GM21786 (cell line): ENCODE results near the gene GNG3.
"Not testable (repeated sequence)": the region's sequence is repeated elsewhere in the genome, so short reads cannot be mapped to it uniquely, and the experiment has no call there.

Source experiments
- ATAC-seq: cut with Tn5 transposase; IDR thresholded peaks from one replicate; pipeline ENCODE4 v1.9.1; 2021; ENCODE audit not compliant: unreplicated experiment

Gene GNG3

DNA sequence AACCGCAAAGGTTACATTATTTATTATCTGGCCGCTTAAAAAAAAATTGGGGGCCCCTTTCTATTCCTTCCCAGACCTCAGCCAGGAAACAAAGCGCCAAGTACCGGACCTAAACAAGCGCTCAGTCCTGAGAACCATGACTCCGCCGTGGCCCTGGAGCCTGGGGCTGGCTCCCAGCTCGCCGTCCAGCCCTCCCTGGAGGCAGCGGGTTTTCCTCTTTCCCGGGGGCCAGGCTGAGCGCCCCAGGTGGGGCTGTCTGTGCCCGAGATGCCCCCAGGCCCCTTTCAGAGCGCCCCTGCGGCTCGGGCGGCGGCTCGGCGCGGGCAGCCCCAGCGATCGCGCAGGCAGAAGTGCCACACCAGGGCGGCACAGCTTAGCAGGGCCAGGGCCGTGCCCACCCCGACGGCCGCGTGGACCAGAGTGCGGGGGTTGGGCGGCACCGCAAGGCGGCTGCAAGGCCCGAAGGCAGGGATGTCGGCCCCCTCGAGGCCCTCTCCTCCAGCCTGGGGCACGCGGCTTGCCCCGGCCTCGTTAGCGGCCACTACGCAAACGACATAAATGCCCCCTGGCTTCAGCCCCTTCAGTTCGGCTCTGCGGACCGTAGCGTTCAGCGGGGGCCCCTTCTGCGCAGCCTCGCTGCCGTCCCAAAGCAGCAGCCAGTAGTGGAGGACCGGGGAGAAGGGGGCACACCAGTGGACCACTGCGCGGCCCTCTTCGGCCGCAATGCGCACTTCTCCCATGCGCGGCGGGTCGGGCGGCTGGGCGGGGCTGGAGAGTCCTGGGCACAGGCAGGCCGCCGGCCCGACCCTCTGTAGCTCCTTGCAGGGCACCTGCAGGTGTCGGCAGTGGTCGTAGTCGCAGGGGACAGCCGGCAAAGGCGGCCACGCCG, 19.7 kb upstream of the GNG3 start:
- no peak for ATAC-seq

DNA sequence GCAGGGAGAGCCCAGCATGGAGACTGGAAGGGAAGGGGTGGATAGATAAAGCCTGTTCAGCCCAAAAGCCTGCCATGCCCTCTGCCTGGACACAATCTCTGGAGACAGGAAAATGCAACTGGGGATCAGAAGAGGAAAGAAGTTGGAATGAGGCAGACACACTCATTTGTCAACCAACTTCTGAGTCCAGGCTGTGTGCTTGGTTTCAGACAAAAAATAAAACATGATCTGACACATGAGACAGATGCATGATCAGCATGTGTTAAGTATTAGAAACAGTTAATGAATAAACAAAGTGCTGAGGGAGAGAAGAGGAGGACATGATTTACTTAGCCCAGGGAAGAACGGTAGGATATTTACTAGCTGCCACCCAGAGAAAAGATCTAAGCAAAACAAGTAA, 19.0 kb upstream of the GNG3 start:
- ATAC-seq = no peak

DNA sequence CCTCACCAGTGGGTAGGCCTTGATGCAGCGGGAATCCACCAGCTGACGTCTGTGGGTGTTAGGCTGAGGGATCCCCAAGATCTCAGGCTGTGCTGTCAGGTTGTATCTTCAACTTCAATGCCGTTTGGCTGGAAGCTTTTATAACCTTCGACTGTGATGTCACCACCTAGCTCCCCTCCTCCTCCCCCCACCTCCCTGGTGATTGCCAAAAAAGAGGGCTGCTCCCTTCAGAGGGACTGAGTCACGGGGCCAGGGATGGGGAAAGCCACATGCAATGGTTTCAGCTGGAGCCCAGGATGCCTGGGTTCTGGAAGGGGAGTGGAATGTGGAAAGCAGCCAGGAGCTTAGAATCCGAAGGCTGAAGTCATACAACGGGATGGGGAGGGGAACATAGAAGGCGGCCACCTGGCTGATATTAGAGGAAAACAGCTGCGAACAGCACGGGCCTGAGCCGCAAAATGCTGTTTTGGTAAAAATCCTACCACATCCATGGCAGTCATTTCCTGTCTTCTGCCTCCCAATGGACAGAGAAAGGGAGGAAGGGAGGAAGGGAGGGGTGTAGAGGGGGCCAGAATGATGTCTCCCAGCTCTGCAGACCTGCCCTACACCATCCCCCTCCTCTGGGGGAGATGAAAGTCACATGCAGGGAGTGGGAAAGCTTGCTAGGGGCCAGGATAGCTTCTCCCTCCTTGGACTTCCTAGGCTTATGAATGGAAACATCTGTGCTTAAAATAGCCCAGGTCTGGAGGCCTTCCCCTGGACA, 17.9 kb upstream of the GNG3 start, which contains the start of gene LRRN4CL:
LRRN4CL (minus strand) TSS at position 110 of the 763 bp plus-strand sequence. CDS start 1,022 bp downstream, outside the sequence.
- ATAC-seq = no peak

DNA sequence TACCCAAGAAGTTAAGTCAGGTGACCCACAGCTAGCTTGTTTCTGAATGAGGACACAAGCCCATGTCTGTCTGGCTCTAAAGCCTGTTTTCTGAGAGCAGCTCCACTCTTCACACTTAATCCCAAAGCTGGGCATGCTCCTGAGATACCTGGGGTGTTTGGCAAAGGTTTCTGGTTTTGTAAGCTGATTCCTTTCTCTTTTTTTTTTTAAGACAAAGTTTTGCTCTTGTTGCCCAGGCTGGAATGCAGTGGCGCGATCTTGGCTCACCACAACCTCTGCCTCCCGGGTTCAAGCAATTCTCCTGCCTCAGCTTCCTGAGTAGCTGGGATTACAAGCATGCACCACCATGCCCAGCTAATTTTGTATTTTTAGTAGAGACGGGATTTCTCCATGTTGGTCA, 13.9 kb upstream of the GNG3 start:
- not testable (repeated sequence) for ATAC-seq

DNA sequence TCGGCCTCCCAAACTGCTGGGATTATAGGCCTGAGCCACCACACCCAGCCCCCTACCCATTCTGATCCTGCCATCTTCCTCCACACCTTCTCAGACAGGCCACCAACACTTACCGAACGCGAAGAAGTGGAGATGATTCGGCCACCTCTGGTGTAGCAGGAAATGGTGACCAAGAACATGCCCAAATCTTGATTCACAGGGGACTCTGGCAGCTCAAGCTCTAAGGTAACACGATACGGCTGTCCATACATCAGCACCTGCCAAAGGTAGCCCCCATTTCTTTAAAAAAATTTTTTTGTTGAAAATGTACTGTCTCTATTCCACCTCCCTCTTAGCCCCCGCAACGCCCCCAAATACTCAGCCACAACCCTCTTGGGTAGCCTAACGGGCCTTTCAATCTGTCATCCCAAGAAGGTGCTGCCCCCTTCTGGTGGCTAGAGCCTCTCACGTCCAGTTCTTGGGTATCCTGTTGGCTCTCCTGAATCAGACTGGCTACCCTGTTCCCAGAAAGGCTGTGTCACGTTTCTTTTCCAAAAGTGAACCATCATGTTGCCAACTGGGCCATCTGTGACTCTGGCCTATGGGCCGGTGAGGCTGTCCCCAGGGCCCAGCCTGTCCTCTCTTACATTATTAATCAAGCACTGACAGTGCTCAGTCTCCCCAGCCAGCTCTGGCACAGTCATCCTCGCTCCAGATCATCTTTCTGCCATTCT, 12.9 kb upstream of the GNG3 start:
- no peak for ATAC-seq

DNA sequence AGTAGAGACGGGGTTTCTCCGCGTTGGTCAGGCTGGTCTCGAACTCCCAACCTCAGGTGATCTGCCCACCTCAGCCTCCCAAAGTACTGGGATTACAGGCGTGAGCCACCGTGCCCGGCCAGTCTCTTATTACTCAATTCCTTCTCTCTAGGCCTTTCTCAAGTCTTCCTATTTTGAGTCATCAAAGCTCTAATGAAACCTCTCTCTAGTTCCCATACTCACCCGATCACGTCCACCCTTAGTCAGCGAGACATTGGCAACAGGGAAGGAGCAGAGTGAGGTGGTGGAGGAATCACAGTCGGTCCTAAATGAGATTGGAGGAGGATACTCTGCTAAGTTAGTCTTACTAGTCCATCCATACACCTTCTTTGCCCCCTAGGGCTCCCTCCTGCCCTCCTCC, 5.2 kb upstream of the GNG3 start:
- ATAC-seq = no peak

DNA sequence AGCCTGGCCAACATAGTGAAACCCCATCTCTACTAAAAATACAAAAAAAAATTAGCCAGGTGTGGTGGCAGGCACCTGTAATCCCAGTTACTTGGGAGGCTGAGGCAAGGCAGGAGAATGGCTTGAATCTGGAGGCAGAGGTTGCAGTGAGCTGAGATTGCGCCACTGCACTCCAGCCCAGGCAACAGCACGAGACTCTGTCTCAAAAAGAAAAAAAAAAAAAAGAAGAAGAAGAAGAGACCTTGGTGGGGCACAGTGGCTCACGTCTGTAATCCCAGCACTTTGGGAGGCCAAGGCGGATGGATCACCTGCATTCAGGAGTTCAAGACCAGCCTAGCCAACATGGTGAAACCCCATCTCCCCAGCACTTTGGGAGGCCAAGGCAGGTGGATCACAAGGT, 3.6 kb upstream of the GNG3 start:
- ATAC-seq = not testable (repeated sequence)

DNA sequence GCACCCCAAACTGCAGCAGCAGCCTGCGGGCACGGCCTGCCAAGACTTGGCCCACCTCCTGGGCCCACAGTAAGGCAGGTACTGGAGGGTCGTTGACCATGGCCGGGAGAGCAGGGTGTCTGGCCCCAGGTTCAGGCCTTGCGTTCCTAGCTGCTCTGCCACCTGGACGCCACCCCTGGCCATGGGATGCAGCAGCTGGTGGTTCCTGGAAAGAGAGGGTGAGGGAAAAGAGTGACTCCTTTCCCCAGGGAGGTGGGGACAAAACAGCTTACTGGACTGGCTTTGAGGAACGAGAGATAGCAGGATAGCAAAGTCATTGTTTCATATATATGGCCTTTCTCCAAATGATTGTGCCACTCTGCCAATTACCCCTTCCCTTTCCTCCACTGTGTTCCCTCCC, 2.1 kb upstream of the GNG3 start:
- ATAC-seq = no peak

DNA sequence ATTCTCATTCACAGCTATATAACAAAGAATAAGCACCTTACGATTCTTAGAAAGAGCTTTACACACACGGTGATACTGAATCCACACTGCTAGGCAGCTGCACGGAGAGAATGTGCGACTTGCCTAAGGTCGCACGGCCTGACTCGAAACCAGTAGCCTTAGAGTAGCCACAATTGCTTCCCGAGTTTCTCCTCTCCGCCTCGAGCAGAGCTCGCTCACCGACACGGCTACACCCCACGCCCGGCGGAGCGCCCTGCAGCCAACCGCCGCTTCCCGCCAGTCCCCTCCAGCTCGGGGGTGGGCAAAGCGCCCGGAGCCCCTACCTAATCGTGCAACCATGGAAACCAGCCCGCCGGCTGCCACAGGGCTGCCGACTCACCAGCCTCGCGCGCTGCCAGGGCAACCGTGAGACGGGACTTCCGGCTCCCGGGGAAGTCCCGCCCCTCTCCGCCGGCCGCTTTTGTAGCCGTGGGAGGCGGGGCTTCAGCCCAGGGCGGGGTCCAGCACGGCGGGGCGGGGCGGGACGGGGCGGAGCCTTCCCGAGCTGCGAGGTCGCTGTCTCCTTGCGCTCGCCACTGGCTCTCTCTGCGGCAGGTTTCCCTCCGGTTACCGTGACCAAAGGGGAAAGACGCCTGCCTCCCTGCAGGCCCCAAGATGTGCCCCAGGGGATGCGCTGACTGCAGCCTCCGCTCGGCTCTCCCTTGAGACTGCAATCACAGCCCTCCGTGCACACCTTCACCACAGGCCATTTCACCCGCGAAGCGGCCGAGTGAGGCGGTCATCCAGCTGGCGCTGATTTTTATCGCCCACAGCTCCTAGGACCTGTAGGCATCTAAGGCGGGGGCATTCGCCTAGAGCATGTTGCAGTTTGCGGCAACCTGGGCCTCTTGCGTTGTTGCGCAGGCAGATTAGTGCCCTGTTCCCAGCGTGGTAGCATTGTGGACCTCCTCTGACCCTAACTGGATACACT, 1.3 kb upstream of the GNG3 start:
- ATAC-seq = peak; percentile 57

DNA sequence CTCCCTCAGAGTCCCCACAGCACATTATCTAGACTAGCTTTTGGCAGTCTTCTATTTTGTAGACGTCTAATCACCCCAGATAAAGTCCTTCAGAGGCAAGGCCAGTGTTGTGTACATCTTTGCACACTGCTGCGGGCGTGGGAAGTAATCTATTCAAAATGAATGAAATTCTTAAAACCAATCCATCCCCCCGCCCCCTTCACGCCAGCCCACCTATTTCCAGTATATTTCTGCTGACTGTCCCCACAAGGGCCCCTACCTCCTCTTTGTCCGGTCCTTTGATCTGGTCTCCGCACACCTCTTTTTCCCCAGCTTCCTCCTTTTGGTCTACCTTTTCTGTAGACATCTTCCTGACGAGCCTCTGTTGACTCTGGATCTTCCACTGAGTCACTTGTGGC, 627 bp upstream of the GNG3 start:
- ATAC-seq = no peak

DNA sequence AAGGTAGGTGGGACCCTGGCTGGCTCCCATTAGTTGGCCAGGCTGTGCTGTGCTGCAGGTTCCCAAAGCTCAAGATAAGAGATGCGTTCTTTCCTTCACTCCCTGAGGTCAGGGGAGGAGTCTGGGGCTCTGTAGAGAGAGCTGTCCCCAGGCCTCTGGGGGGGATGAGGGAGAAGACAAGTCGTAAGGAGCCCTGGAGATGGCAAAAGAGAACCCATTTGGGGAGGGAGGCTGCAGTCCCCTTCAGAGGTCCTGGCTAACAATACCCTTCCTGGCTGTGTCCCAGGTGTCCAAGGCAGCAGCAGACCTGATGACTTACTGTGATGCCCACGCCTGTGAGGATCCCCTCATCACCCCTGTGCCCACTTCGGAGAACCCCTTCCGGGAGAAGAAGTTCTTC, 916 bp downstream of the GNG3 start:
- ATAC-seq = no peak

DNA sequence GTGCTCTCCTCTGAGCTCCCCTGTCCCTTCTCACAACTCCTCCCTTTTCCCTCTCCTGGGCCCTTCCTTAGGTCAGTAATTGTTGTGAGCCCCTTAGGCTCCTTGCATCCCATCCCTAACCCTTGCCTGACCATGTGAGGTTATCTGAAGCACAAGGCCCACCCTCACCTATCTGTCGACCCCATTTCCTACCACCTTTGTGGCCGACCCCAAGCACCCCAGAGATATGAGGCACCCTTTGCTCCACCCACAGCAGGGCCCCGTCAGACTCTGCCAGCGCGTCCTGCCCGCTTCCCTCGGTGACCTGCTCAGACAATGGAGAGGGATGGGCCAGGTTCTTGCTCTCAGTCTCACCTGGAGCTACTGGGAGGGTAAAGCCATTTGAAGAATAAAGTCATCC, 1.3 kb downstream of the GNG3 start:
- ATAC-seq = no peak

DNA sequence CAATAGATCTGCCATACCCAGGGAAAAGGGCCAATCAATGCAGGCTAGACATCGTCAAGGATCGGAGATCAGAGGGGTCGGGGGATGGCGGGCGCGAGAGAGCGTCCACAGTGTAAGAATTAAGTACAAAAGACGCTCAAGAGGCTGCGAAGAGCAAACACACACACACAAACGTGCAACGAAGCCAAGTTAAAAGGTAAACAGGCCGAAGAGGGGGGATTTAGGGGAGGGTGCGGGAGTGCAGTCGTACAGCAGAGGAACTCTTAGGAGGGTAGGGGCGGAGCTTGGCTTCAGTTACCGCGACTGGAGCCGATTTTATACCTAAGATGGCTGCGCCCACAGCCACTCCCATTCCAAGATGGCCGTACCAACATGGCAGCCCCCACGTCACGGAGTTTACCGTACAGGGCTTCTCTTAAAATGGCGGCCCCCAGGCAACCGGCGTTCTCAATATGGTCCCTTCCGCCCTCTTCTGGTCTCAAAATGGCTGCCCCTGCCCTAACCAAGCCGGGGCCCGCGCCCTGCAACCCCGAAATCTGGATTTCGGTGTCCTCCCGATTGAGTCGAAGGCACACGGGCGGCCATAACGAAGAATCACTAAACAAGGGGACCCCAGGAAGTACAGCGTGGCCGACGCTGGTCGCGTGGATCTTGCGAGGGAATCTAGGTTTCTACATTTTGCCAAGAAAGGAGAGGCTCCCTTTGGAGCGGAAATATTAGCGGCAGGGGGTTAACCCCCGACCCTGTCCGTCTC, 1.9 kb downstream of the GNG3 start:
- peak; percentile 63 for ATAC-seq

DNA sequence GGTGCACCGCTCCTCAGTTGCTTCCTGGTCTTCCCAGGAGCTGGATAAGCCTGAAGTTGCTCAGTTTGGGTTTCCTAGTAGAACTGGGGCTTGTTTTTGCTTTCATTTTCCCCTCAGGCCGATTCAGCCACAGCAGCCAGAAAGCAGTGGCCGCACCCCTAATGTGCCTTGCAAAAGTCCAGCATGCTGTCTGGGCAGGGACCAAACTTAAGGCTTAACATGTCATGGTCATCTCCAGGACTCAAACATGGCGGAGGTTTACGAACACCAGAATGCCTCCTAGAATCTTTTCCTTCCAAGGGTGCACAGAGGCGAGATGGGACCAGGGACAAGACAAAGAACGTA, 2.5 kb downstream of the GNG3 start:
- peak; percentile 5 for ATAC-seq

DNA sequence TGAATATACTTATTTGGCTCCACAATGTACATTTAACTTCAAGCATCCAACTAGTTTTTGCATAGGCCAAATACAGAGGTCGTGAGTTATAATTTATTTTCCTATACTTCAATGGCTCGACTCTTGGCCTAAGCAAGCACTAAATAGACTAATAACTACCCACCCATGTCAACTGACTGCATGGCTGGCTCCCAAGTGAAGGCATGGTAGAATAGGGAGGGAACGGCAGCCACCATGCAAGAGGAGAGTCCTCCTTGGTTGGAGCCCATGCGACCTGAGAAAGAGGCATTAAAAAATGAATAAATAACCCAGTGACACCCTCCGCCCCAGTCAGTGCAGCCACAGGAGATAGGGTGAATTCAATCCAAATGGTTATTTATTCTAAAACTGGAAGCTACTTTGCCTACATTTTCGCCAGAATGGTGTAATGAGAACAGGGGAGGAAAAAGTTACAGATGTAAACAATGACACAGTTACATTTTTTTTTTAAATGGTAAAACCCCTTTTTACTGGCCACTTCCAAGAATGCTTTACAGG, 4.9 kb downstream of the GNG3 start:
- no peak for ATAC-seq

DNA sequence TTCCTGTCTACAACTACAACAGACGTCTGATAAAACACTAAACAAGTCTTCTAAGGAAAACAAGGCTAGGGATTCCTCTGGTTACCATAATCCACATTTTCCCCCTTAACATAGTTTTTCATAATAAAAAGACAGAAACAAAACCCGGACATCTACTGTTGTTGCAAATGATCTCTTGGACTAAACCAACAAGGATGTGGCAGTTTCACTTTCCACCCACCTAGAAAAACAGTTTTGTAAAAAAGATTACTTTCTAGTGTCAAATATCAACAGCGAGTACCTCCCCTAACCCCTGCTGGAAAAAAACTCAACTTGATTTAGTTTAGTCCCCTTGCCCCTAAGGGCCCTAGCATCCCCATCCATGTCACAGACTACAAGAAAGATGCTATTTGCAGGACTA, 5.4 kb downstream of the GNG3 start:
- no peak for ATAC-seq

DNA sequence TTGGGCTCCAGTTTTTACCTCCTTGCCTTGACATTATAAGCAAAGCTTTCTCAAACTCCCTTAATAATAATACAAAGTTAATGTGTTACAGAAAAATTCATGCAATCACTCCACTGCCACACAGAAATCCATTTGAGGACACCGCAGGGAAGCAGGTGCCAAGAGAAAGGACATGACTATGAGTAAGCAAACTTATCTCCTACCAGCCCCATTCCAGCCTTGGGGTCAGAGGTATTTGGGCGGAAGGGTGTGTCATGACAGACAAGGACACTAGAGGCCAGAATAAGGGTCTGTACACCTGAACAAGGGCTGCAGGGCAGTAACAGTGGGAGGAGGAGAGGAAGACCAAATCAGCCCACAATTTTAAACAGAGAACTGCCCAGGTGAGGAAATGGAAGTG, 5.9 kb downstream of the GNG3 start:
- ATAC-seq = no peak

DNA sequence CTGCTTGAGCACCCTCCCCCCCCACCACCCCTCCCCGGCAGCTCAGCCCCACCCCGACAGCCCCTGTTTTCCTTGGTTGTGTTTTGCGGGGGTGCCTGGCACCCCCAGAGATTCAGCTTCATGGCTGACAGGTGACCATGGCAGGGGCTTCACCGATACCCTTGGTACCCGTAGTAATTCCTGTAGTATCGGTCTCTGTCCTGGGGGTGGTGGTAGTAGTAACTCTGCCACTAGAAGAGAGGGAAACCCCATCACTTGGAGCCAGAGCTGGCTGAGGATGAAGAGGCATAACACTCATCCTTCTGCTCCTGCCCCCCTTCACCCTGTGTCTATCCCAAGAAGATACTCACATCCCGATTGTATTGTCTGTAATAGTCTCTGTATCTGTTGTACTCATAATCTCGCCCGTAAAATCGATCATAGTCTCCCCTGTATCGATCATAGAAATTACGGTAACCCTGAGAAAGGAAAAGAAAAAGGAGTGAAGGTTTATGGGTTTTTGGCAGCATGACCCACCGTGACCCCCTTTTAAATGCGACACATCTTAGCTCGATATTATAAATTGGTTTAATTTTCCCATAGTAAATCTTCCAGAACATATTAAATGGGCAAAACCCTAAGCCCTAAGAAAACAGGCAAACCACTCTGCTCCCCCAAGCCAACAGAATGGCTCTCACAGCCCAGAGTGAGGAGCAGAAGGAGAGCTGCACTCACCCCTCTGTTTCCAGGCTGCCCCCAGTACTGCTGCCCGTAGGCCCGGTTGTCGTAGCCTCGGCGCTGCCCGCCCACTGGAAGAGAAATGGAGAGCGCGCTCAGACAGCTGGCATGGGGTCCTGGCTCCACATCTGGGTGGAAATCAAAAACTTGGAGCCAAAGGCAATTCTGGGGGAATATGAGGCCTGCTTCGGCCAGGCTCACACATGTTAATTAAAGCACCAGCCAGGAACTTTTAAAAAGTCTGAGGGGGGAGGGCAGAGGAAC, 8.0 kb downstream of the GNG3 start:
- ATAC-seq = no peak
